ENCODE results near the gene EBF4. TPM values are rescaled to one million over a fixed set of nuclear protein-coding genes. Genes with fewer than 3 reads are reported as not detected.

EBF4 gene
- total and polyA plus RNA-seq, 10 of the 15 experiments (the other 5 are each of a cell fraction or from before 2014, with no cell fraction given), result 0.13 TPM; not detected in 9

DNA sequence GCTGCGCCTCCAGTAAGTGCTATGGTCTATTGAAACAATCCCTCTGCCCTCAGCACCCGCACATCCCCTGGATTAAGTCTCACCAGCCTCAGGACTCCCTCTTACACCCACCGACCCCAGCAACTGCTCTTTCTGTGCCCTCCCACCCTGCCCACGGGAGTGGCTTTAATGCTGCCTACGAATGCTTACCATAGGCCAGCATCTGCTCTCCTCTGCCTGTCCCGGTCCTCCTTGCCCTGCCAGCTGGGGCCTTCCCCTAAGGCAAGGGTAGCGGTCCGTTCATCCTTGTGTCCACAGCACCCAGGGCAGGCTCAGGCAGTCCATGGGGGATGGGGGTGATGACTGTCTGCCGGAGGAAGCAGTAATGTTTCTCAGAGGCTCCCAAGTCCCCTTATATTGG, 4.1 kb downstream of the EBF4 start:
- Histone ChIP-seq H4K20me1 (ENCODE audit: control insufficient read depth, insufficient read depth) (no peaks in the 10 kb centered on the region), H3K9me3 (replicated peaks; ENCODE audit: control insufficient read depth, insufficient read depth, low read length) (no peaks in the 10 kb centered on the region), H3K27me3 (replicated peaks in 1 of 2; ENCODE audit: control insufficient read depth in 2 of 2, insufficient read depth in 2 of 2, low read length in 1 of 2) (peaks cover 7 to 21% of the 10 kb centered on the region in 2 experiments), H3K9ac (ENCODE audit: control insufficient read depth, insufficient read depth, low read length) (no peak overlapping the region), H3K36me3 (ENCODE audit: control insufficient read depth in 2 of 2, insufficient read depth in 2 of 2, low read length in 1 of 2) (no peaks in the 10 kb centered on the region), H3K4me2 (ENCODE audit: control insufficient read depth, insufficient read depth) (no peak overlapping the region), H2AFZ (ENCODE audit: control insufficient read depth, low read depth, low read length) (no peak overlapping the region), H3K27ac (ENCODE audit: control insufficient read depth, insufficient read depth) (no peak overlapping the region), H3K4me1 (ENCODE audit: control insufficient read depth, insufficient read depth, low read length) (no peaks in the 10 kb centered on the region), H3K79me2 (ENCODE audit: control insufficient read depth, insufficient read depth, low read length) (no peaks in the 10 kb centered on the region), H3K4me3 (no peak overlapping the region)
- SMC1A ChIA-PET (ENCODE audit: uncharacterized antibody, unreplicated experiment), result no interaction called here
- RAD21 ChIA-PET (ENCODE audit: unreplicated experiment), result no interaction called here
- CTCF ChIA-PET, result no interaction called here
- intact Hi-C loops (cut with micrococcal nuclease; ENCODE audit: unreplicated experiment) (no loop called here), in situ Hi-C loops (cut with MboI) (no loop called here)
- POLR2A ChIA-PET, result no interaction called here
- DNase-seq (ENCODE audit: low read depth, low spot score), result no peak
- no peak for ATAC-seq
- no TSS peak for BruUV-seq (replicated peaks)
- 37% methylated on average over 9 of the region's 9 CpGs for WGBS (ENCODE audit: insufficient coverage, insufficient replicate concordance, low lambda C conversion rate, missing lambda C conversion rate)
- FAIRE-seq, result no peak
- no peak for TF ChIP-seq ATF7 (IDR thresholded peaks at IDR 0.05; ENCODE audit: low read depth)
- TF ChIP-seq CBX3 (IDR thresholded peaks at IDR 0.05; ENCODE audit: borderline replicate concordance, low read depth), result no peak
- no peak for TF ChIP-seq CUX1 (IDR thresholded peaks at IDR 0.05; ENCODE audit: insufficient replicate concordance, low read depth, low read length)
- TF ChIP-seq YBX1 (IDR thresholded peaks at IDR 0.05), result no peak
- TF ChIP-seq MEF2B (IDR thresholded peaks at IDR 0.05; ENCODE audit: partially characterized antibody, poor library complexity, severe bottlenecking), result no peak
- no peak for TF ChIP-seq SMAD1 (IDR thresholded peaks at IDR 0.05; ENCODE audit: low read depth, partially characterized antibody)
- no peak for TF ChIP-seq BHLHE40 (IDR thresholded peaks at IDR 0.05; ENCODE audit: borderline replicate concordance in 1 of 2, low read depth in 2 of 2, low read length in 1 of 2)
- TF ChIP-seq, protein P1, sequence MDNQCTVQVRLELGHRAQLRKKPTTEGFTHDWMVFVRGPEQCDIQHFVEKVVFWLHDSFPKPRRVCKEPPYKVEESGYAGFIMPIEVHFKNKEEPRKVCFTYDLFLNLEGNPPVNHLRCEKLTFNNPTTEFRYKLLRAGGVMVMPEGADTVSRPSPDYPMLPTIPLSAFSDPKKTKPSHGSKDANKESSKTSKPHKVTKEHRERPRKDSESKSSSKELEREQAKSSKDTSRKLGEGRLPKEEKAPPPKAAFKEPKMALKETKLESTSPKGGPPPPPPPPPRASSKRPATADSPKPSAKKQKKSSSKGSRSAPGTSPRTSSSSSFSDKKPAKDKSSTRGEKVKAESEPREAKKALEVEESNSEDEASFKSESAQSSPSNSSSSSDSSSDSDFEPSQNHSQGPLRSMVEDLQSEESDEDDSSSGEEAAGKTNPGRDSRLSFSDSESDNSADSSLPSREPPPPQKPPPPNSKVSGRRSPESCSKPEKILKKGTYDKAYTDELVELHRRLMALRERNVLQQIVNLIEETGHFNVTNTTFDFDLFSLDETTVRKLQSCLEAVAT (IDR thresholded peaks at IDR 0.05), result no peak
- no peak for TF ChIP-seq ZSCAN29 (IDR thresholded peaks at IDR 0.05)
- TF ChIP-seq JUNB (IDR thresholded peaks at IDR 0.05), result no peak
- TF ChIP-seq GATAD2B (conservative IDR thresholded peaks at IDR 0.05; ENCODE audit: low read depth), result no peak
- no peak for TF ChIP-seq NR2C2 (IDR thresholded peaks at IDR 0.05; ENCODE audit: borderline replicate concordance, control insufficient read depth, insufficient read length, low read depth)
- TF ChIP-seq ZNF592 (IDR thresholded peaks at IDR 0.05), result no peak
- no peak for TF ChIP-seq KLF5 (IDR thresholded peaks at IDR 0.05; ENCODE audit: partially characterized antibody)
- no peak for TF ChIP-seq CHD2 (IDR thresholded peaks at IDR 0.05; ENCODE audit: borderline replicate concordance, low read depth, low read length)

Measured in GM12878 (cell line).